MCF 10A (cell line): ENCODE measurements around the gene BSND. TPM values are rescaled to one million over a fixed set of nuclear protein-coding genes. Genes with fewer than 3 reads are reported as not detected.

Source experiments
- BruUV-seq: library from RNA; stranded (reverse); fragments of 400-500 nt; replicated peaks from 2 replicates; lab custom pipeline; 2021; lab: Mats Ljungman, UMichigan
- CTCF ChIA-PET: fragments of 300-600 bp; sonication (Branson Sonifier 250); formaldehyde crosslinking; extraction: SDS; loops from one replicate; lab custom pipeline; 2021; ENCODE audit warnings: antibody characterized with exemption, inconsistent platforms; lab: Yijun Ruan, JAX
- POLR2A ChIA-PET: fragments of 300-600, 350-650 bp; sonication (Branson Sonifier 250); formaldehyde crosslinking; extraction: SDS; loops from one replicate; lab custom pipeline; 2020; ENCODE audit warnings: antibody characterized with exemption, inconsistent platforms; lab: Yijun Ruan, JAX
- DNase-seq: peaks from one replicate; pipeline ENCODE4 v3.0.0-alpha.2; 2018; ENCODE audit not compliant: unreplicated experiment
- H3K27ac Mint-ChIP-seq: one replicate; pipeline ENCODE4 v1.8.0; 2022; ENCODE audit warnings: mild to moderate bottlenecking, low read depth, mixed read lengths; ENCODE audit not compliant: unreplicated experiment
- H3K27me3 Mint-ChIP-seq: one replicate; pipeline ENCODE4 v1.8.0; 2022; ENCODE audit warnings: mixed read lengths; ENCODE audit not compliant: insufficient read depth, unreplicated experiment
- H3K36me3 Mint-ChIP-seq: one replicate; pipeline ENCODE4 v1.8.0; 2022; ENCODE audit warnings: mild to moderate bottlenecking, moderate library complexity, mixed read lengths; ENCODE audit not compliant: insufficient read depth, unreplicated experiment
- H3K4me1 Mint-ChIP-seq: one replicate; pipeline ENCODE4 v1.8.0; 2022; ENCODE audit warnings: mixed read lengths; ENCODE audit not compliant: insufficient read depth, unreplicated experiment
- H3K4me3 Mint-ChIP-seq: one replicate; pipeline ENCODE4 v1.8.0; 2022; ENCODE audit warnings: mild to moderate bottlenecking, moderate library complexity, mixed read lengths; ENCODE audit not compliant: unreplicated experiment
- H3K9me3 Mint-ChIP-seq: one replicate; pipeline ENCODE4 v1.8.0; 2022; ENCODE audit warnings: mixed read lengths; ENCODE audit not compliant: unreplicated experiment
- CTCF ChIP-seq: fragments of 200-600 bp; IDR thresholded peaks from one replicate; pipeline ENCODE4 v1.8.0; 2022; ENCODE audit warnings: antibody characterized with exemption, mild to moderate bottlenecking; ENCODE audit not compliant: unreplicated experiment
- intact Hi-C: fragments of 100-400 bp; cut with micrococcal nuclease; formaldehyde crosslinking; loops from 2 replicates; pipeline ENCODE4 v1.14.1; 2022
- total RNA-seq: library from RNA; stranded (reverse); gene quantifications from 2 replicates; pipeline ENCODE4 v1.2.3, GENCODE V29; 2022

Gene BSND
- total RNA-seq, 1 experiment from 2014 or later, result not detected

- ChIA-PET CTCF (interaction anchor here (1.3 to 22.1 kb wide), 4 partner anchors 9 to 39 kb away, joined by 3 to 385 read pairs (median 30); partner anchors contain the start of gene BSND), POLR2A (interaction anchor here (0.9 kb wide), 1 partner anchor 37 kb away, joined by 3 read pairs; no protein-coding TSS in a partner anchor)
- no peak for TF ChIP-seq CTCF
- Mint-ChIP-seq H3K36me3 (no peaks in the 10 kb centered on the region), H3K4me1 (no peaks in the 10 kb centered on the region), H3K27ac (no peak overlapping the region), H3K9me3 (no peaks in the 10 kb centered on the region), H3K27me3 (no peaks in the 10 kb centered on the region), H3K4me3 (no peak overlapping the region)
- intact Hi-C loops, result no loop called here
- no TSS peak for BruUV-seq
- DNase-seq, result no peak
Observed at GRCh38 chr1:54987427-54987826, 11.3 kb upstream of the BSND start.

- H3K36me3 Mint-ChIP-seq, result no peaks in the 10 kb centered on the region
- no peak overlapping the region for H3K4me3 Mint-ChIP-seq
- CTCF ChIA-PET, result interaction anchor here (1.3 to 22.1 kb wide), 4 partner anchors 9 to 40 kb away, joined by 3 to 385 read pairs (median 30); partner anchors contain the start of gene BSND
- H3K27me3 Mint-ChIP-seq, result no peaks in the 10 kb centered on the region
- H3K4me1 Mint-ChIP-seq, result no peaks in the 10 kb centered on the region
- no peak for TF ChIP-seq CTCF
- no TSS peak for BruUV-seq
- POLR2A ChIA-PET, result interaction anchor here (0.9 kb wide), 1 partner anchor 37 kb away, joined by 3 read pairs; no protein-coding TSS in a partner anchor
- intact Hi-C loops, result no loop called here
- no peak for DNase-seq
- H3K9me3 Mint-ChIP-seq, result no peaks in the 10 kb centered on the region
- no peak overlapping the region for H3K27ac Mint-ChIP-seq
Observed at GRCh38 chr1:54987919-54988705, 10.6 kb upstream of the BSND start.

DNA sequence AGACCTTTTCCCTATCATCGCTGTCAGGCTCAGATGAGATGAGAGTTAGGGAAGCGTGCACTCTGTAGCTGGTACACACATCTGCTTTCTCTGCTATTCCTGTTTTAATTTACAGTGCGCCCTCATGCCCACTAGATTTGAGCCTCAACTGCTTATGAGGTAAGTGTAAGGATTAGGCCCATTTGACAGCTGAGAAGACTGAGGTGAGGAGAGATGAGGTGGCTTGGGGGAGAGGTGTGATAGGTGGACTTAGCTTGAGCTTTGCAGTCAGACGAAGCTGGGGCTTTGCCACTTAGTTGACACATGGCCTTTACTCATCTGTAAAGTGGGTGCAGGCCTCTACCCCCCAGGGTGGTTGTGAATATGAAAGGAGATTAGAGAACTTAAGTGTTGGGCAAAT, 9.8 kb upstream of the BSND start:
- TF ChIP-seq CTCF, result no peak
- ChIA-PET CTCF (interaction anchor here (0.7 to 22.1 kb wide), 5 partner anchors 9 to 41 kb away, joined by 3 to 385 read pairs (median 8); partner anchors contain the start of gene BSND), POLR2A (interaction anchor here (0.9 kb wide), 1 partner anchor 39 kb away, joined by 3 read pairs; no protein-coding TSS in a partner anchor)
- DNase-seq, result no peak
- Mint-ChIP-seq H3K36me3 (no peaks in the 10 kb centered on the region), H3K27me3 (no peaks in the 10 kb centered on the region), H3K4me3 (no peak overlapping the region), H3K9me3 (no peaks in the 10 kb centered on the region), H3K27ac (no peak overlapping the region), H3K4me1 (no peaks in the 10 kb centered on the region)
- no TSS peak for BruUV-seq
- intact Hi-C loops, result no loop called here

- Mint-ChIP-seq H3K27me3 (no peaks in the 10 kb centered on the region), H3K4me3 (no peak overlapping the region), H3K9me3 (no peaks in the 10 kb centered on the region), H3K27ac (no peak overlapping the region), H3K4me1 (no peaks in the 10 kb centered on the region), H3K36me3 (no peaks in the 10 kb centered on the region)
- intact Hi-C loops, result no loop called here
- no peak for DNase-seq
- no TSS peak for BruUV-seq
- ChIA-PET CTCF (interaction anchor here (0.6 to 22.1 kb wide), 6 partner anchors 8 to 41 kb away, joined by 3 to 385 read pairs (median 6); partner anchors contain the start of gene BSND), POLR2A (interaction anchor here (0.7 to 0.9 kb wide), 2 partner anchors 39 to 102 kb away, joined by 3 read pairs; partner anchors contain the start of gene DHCR24)
- TF ChIP-seq CTCF, result no peak
Observed at GRCh38 chr1:54989473-54989872, 9.3 kb upstream of the BSND start.
